ENCODE data around the gene PADI1. TPM values are rescaled to one million over a fixed set of nuclear protein-coding genes. Genes with fewer than 3 reads are reported as not detected.
A peak's percentile ranks its signal among the peaks of the same experiment; 100 is the strongest.

The PADI1 gene
- total RNA-seq, 1 donor from 2014 or later: not detected

DNA sequence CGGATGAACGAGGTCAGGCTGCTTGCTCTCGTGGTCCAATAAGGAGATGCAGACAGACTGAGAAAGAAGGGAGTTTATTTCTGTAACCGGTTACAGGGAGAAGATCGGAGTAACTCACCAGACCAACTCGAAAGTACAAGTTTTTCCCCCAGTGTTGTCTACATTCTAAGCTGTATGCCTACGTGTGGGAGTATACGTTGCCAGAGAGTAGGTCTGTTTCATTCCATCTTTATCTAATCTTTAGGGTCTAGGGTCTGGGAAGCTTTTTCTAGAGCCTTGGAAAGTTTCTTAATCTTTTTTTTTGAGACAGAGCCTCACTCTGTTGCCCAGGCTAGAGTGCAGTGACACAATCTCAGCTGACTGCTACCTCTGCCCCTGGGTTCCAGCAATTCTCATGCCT is 4.7 kb upstream of the PADI1 start:
- no peak overlapping the region for H3K9ac ChIP-seq (ENCODE audit: low read length)
- Mint-ChIP-seq H3K4me1 (ENCODE audit: low read depth, unreplicated experiment) (peaks cover 12% of the 10 kb centered on the region), H3K4me3 (ENCODE audit: unreplicated experiment) (no peak overlapping the region), H3K27me3 (ENCODE audit: low read depth, unreplicated experiment) (peaks cover 19% of the 10 kb centered on the region), H3K36me3 (ENCODE audit: low read depth, unreplicated experiment) (no peaks in the 10 kb centered on the region), H3K9me3 (ENCODE audit: unreplicated experiment) (no peaks in the 10 kb centered on the region), H3K27ac (ENCODE audit: unreplicated experiment) (peak overlapping the region; percentile 48)
- H3K4me2 ChIP-seq (ENCODE audit: low read length): no peak overlapping the region
- no peaks in the 10 kb centered on the region for H3K9me3 ChIP-seq (ENCODE audit: insufficient read depth, low read depth, low read length)
- peaks cover 21% of the 10 kb centered on the region for H3K4me1 ChIP-seq (ENCODE audit: insufficient read depth, low read length)
- no peak overlapping the region for H3K27ac ChIP-seq (ENCODE audit: low read depth, low read length)
- H4K20me1 ChIP-seq (ENCODE audit: insufficient read depth, low read length): no peaks in the 10 kb centered on the region
- DNase-seq (ENCODE audit: low read depth): no peak
- H3K27me3 ChIP-seq (ENCODE audit: insufficient read depth, low read length): no peaks in the 10 kb centered on the region
- no peak overlapping the region for H2AFZ ChIP-seq (ENCODE audit: low read depth, low read length)
- no peak overlapping the region for H3K4me3 ChIP-seq (ENCODE audit: insufficient read depth, low read depth, low read length)
- no peaks in the 10 kb centered on the region for H3K79me2 ChIP-seq (ENCODE audit: insufficient read depth, low read length)
- TF ChIP-seq, protein P1, sequence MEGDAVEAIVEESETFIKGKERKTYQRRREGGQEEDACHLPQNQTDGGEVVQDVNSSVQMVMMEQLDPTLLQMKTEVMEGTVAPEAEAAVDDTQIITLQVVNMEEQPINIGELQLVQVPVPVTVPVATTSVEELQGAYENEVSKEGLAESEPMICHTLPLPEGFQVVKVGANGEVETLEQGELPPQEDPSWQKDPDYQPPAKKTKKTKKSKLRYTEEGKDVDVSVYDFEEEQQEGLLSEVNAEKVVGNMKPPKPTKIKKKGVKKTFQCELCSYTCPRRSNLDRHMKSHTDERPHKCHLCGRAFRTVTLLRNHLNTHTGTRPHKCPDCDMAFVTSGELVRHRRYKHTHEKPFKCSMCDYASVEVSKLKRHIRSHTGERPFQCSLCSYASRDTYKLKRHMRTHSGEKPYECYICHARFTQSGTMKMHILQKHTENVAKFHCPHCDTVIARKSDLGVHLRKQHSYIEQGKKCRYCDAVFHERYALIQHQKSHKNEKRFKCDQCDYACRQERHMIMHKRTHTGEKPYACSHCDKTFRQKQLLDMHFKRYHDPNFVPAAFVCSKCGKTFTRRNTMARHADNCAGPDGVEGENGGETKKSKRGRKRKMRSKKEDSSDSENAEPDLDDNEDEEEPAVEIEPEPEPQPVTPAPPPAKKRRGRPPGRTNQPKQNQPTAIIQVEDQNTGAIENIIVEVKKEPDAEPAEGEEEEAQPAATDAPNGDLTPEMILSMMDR (IDR thresholded peaks at IDR 0.05; ENCODE audit: insufficient read depth, low read depth, low read length): no peak
- no peak for TF ChIP-seq EZH2 (IDR thresholded peaks at IDR 0.05; ENCODE audit: insufficient read depth, low read length)
- FAIRE-seq: no peak
- H3K36me3 ChIP-seq (ENCODE audit: insufficient read depth, low read length): no peaks in the 10 kb centered on the region

DNA sequence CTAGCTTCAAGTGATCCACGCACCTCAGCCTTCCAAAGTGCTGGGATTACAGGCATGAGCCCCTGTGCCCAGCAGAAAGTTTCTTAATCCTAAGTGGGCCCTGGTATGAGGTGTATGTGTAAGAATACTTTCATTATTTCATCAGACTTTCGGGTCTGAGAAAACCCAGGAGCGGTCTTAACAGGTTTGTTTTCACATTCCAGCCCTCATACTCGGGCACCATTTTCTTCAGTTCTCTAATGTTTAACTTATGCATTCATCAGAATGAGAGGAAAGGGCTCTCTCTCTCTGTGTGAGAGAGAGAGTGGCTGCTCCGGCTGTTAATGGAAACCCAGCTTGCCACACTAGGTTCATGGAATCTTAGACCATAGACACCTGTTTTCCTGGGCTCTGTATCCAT is 4.2 kb upstream of the PADI1 start:
- Histone ChIP-seq H3K4me3 (ENCODE audit: insufficient read depth, low read depth, low read length) (no peak overlapping the region), H3K27ac (ENCODE audit: low read depth, low read length) (no peak overlapping the region), H3K4me2 (ENCODE audit: low read length) (no peak overlapping the region), H3K9me3 (ENCODE audit: insufficient read depth, low read depth, low read length) (no peaks in the 10 kb centered on the region), H3K4me1 (ENCODE audit: insufficient read depth, low read length) (peaks cover 21% of the 10 kb centered on the region), H4K20me1 (ENCODE audit: insufficient read depth, low read length) (no peaks in the 10 kb centered on the region), H2AFZ (ENCODE audit: low read depth, low read length) (no peak overlapping the region), H3K79me2 (ENCODE audit: insufficient read depth, low read length) (no peaks in the 10 kb centered on the region), H3K27me3 (ENCODE audit: insufficient read depth, low read length) (no peaks in the 10 kb centered on the region), H3K36me3 (ENCODE audit: insufficient read depth, low read length) (no peaks in the 10 kb centered on the region), H3K9ac (ENCODE audit: low read length) (no peak overlapping the region)
- no peaks in the 10 kb centered on the region for H3K36me3 Mint-ChIP-seq (ENCODE audit: low read depth, unreplicated experiment)
- H3K27me3 Mint-ChIP-seq (ENCODE audit: low read depth, unreplicated experiment): peaks cover 23% of the 10 kb centered on the region
- DNase-seq (ENCODE audit: low read depth): no peak
- H3K4me3 Mint-ChIP-seq (ENCODE audit: unreplicated experiment): no peak overlapping the region
- no peak for FAIRE-seq
- no peaks in the 10 kb centered on the region for H3K9me3 Mint-ChIP-seq (ENCODE audit: unreplicated experiment)
- peak overlapping the region; percentile 48 for H3K27ac Mint-ChIP-seq (ENCODE audit: unreplicated experiment)
- TF ChIP-seq, protein P1 (IDR thresholded peaks at IDR 0.05; ENCODE audit: insufficient read depth, low read depth, low read length): no peak
- no peak for TF ChIP-seq EZH2 (IDR thresholded peaks at IDR 0.05; ENCODE audit: insufficient read depth, low read length)
- peaks cover 12% of the 10 kb centered on the region for H3K4me1 Mint-ChIP-seq (ENCODE audit: low read depth, unreplicated experiment)

GRCh38 chr1:17201201-17202021 is 3.5 kb upstream of the PADI1 start:
- peak overlapping the region; percentile 34 for H3K4me2 ChIP-seq (ENCODE audit: low read length)
- Mint-ChIP-seq H3K4me1 (ENCODE audit: low read depth, unreplicated experiment) (peaks cover 12% of the 10 kb centered on the region), H3K27me3 (ENCODE audit: low read depth, unreplicated experiment) (peaks cover 23% of the 10 kb centered on the region), H3K4me3 (ENCODE audit: unreplicated experiment) (no peak overlapping the region), H3K36me3 (ENCODE audit: low read depth, unreplicated experiment) (no peaks in the 10 kb centered on the region), H3K27ac (ENCODE audit: unreplicated experiment) (peak overlapping the region; percentile 59), H3K9me3 (ENCODE audit: unreplicated experiment) (no peaks in the 10 kb centered on the region)
- H4K20me1 ChIP-seq (ENCODE audit: insufficient read depth, low read length): no peaks in the 10 kb centered on the region
- DNase-seq (ENCODE audit: low read depth) (no peak), FAIRE-seq (no peak)
- H2AFZ ChIP-seq (ENCODE audit: low read depth, low read length): no peak overlapping the region
- no peaks in the 10 kb centered on the region for H3K36me3 ChIP-seq (ENCODE audit: insufficient read depth, low read length)
- H3K27ac ChIP-seq (ENCODE audit: low read depth, low read length): no peak overlapping the region
- H3K9ac ChIP-seq (ENCODE audit: low read length): no peak overlapping the region
- no peaks in the 10 kb centered on the region for H3K27me3 ChIP-seq (ENCODE audit: insufficient read depth, low read length)
- H3K79me2 ChIP-seq (ENCODE audit: insufficient read depth, low read length): no peaks in the 10 kb centered on the region
- TF ChIP-seq EZH2 (IDR thresholded peaks at IDR 0.05; ENCODE audit: insufficient read depth, low read length): no peak
- TF ChIP-seq, protein P1 (IDR thresholded peaks at IDR 0.05; ENCODE audit: insufficient read depth, low read depth, low read length): no peak
- no peaks in the 10 kb centered on the region for H3K9me3 ChIP-seq (ENCODE audit: insufficient read depth, low read depth, low read length)
- peaks cover 21% of the 10 kb centered on the region for H3K4me1 ChIP-seq (ENCODE audit: insufficient read depth, low read length)
- no peak overlapping the region for H3K4me3 ChIP-seq (ENCODE audit: insufficient read depth, low read depth, low read length)
